Peyer's patch (tissue), 4 donors: ENCODE data around the gene SPDYE1. TPM values are rescaled to one million over a fixed set of nuclear protein-coding genes. Genes with fewer than 3 reads are reported as not detected.
"Not testable (repeated sequence)": the region's sequence is repeated elsewhere in the genome, so short reads cannot be mapped to it uniquely, and the experiment has no call there.

Experiments
- DNase-seq, 3 donors: peaks; one replicate each; pipeline ENCODE4 v3.0.0-alpha.2; 2017 to 2019
- H3K27ac ChIP-seq, 4 donors: fragments of 200-600 bp; sonication (generic); one replicate each; pipeline ENCODE4 v1.5.1; 2016 to 2019
- H3K27me3 ChIP-seq, 2 donors: fragments of 200-600 bp; sonication (generic); one replicate each; pipeline ENCODE4 v1.5.1; 2019
- H3K36me3 ChIP-seq, 3 donors: fragments of 200-600 bp; sonication (generic); one replicate each; pipeline ENCODE4 v1.5.1; 2016 to 2019
- H3K4me1 ChIP-seq, 4 donors: fragments of 200-600 bp; sonication (generic); one replicate each; pipeline ENCODE4 v1.5.1; 2016 to 2019
- H3K4me3 ChIP-seq, 4 donors: fragments of 200-600 bp; sonication (generic); 1 replicate in 3 of 4; 2 replicates in 1 of 4; pipeline ENCODE4 v1.5.1; 2016 to 2019; ENCODE audit warnings: mild to moderate bottlenecking in 1 of 4
- H3K9me3 ChIP-seq, 4 donors: fragments of 200-600 bp; sonication (generic); one replicate each; pipeline ENCODE4 v1.5.1; 2016 to 2019; ENCODE audit warnings: mild to moderate bottlenecking in 1 of 4
- POLR2A ChIP-seq, 2 donors: fragments of 450-650 bp; IDR thresholded peaks; one replicate each; pipeline ENCODE4 v1.5.1; 2017; ENCODE audit warnings: antibody characterized with exemption in 2 of 2, mild to moderate bottlenecking in 2 of 2, moderate library complexity in 2 of 2
- total RNA-seq, 4 donors: library from RNA; depleted of rRNA; stranded (reverse); fragments of >200 nt; gene quantifications; one replicate each; pipeline ENCODE4 v1.1.0, GENCODE V29; 2016
- TF ChIP-seq, protein P1 (sequence below), 6 experiments: fragments of 450-650 bp in 4 of 6; fragments of 200-600 bp in 2 of 6; sonication (generic) in 1 of 6; IDR thresholded peaks; one replicate each; pipeline ENCODE4 v1.5.1; 2017 to 2019; ENCODE audit warnings: antibody characterized with exemption in 6 of 6, mild to moderate bottlenecking in 3 of 6, moderate library complexity in 1 of 6

Gene SPDYE1
- total RNA-seq, 4 donors from 2014 or later = not detected

DNA sequence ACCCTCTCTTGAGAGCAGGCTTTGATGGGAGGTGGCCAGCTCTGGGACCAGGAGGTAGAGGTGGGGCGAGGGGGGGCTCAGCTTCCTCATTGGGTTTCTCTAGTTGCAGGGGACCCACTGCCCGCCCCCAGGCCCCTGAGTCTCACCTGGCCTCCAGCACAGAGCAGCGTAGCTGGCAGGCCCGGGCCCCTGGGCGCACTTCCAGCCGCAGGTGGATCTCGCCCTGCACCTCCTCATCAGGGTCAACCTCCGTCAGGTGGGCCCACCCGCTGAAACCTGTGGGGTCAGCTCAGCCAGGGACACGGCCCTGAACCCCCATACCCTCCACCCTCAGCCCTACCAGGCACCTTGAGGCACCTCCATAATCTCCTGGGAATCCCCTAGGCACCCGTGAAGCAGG is 28.1 kb upstream of the SPDYE1 start:
- H3K4me3 ChIP-seq, H3K9me3 ChIP-seq, H3K36me3 ChIP-seq, H3K4me1 ChIP-seq, H3K27ac ChIP-seq, H3K27me3 ChIP-seq, DNase-seq: not testable (repeated sequence)

DNA sequence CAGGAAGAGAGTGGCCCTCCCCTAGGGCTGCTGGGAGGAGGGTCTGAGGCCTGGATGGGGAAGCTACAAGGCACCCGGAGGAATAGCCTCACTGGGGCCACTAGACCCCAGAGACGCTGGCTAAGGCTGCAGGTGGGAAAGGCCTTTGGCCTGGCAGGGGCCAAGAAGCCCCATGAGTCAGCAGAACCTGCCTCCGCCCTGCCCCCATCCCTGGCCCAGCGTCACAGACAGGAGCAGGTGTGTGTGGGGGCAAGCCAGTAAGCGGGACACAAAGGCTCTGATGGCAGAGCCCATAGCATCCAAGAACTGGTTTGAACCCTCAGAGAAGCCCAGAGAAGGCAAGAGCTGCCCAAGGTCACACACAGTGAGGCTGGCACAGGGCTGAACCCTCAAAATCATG is 27.0 kb upstream of the SPDYE1 start:
- not testable (repeated sequence) for H3K4me1 ChIP-seq, H3K9me3 ChIP-seq, H3K4me3 ChIP-seq, DNase-seq, H3K36me3 ChIP-seq, H3K27ac ChIP-seq, H3K27me3 ChIP-seq

DNA sequence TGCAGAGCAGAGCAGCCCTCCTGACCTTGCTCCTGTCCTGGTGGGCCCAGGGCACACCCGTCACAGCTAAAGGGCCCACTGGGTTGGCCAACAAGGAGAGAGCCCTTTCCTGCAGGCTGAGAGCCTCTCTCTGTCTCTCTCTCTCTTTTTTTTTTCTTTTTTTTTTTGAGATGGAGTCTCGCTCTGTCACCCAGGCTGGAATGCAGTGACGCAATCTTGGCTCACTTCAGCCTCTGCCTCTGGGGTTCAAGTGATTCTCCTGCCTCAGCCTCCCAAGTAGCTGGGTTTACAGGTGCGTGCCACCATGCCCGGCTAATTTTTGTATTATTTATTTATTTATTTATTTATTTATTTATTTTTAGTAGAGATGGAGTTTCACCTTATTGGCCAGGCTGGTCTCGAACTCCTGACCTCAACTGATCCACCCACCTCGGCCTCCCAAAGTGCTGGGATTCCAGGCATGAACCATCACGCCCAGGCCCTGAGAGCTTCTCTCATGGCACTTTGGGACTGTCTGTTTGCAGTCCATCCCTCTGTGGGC is 23.6 kb upstream of the SPDYE1 start:
- H3K36me3 ChIP-seq, H3K4me3 ChIP-seq, H3K27me3 ChIP-seq, H3K9me3 ChIP-seq, H3K4me1 ChIP-seq, DNase-seq, H3K27ac ChIP-seq: not testable (repeated sequence)

DNA sequence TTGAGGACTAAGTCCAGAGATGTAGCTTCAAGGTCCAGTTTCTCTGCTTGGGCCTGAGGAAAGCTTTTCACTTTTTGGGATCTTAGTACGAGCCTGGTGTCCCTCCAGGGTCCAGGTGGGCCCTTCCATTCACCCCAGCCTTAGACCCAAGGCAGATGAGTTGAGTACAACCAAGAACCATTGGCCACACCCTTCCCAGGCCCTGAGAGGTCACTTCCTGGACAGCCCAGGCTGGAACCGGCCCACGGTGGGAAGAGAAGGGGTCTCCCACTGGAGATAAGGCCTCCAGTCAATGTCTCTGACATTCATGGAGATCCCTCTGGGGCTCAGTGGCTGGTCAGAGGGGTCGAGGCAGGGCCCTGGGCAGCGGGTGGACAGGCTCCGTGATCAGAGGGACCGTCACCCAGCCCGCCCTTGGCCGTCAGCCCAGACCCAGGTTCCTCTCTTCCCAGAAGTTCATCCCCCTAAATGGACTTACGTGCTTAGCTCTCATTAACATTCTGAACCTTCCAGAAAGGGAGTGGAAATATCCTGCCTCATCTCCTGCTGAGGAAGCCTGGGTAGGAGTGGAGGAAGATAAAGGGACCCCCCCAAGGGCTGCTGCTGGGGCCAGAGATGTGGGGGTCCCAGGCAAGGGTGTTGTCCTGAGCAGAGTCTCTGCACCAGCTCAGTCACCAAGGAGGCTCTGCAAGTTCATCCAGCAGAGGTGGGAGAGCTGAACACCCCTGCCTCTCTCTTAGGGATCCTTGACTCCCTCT is 22.8 kb upstream of the SPDYE1 start:
- H3K9me3 ChIP-seq, H3K27me3 ChIP-seq, H3K4me3 ChIP-seq, H3K36me3 ChIP-seq, H3K4me1 ChIP-seq, H3K27ac ChIP-seq, DNase-seq: not testable (repeated sequence)

DNA sequence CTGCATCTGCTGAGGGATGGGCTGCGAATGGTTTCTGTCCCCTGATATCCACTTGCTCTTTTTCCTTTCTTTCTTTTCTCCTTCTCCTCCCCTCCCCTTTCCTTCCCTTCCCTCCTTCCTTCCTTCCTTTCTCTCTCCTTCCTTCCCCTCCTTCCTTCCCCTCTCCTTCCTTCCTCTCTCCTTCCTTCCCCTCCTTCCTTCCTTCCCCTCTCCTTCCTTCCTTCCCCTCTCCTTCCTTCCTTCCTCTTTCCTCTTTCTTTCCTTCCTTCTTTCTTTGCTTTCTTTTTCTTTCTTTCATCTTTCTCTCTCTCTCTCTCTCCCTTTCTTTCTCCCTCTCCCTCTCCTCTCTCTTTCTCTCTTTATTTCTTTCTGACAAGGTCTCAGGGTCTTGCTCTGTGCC is 20.2 kb upstream of the SPDYE1 start:
- H3K9me3 ChIP-seq = no peaks in the 10 kb centered on the region
- no peak overlapping the region for H3K27ac ChIP-seq
- no peaks in the 10 kb centered on the region for H3K27me3 ChIP-seq
- no peak for DNase-seq
- H3K4me3 ChIP-seq = no peak overlapping the region
- no peaks in the 10 kb centered on the region for H3K36me3 ChIP-seq
- TF ChIP-seq, protein P1, sequence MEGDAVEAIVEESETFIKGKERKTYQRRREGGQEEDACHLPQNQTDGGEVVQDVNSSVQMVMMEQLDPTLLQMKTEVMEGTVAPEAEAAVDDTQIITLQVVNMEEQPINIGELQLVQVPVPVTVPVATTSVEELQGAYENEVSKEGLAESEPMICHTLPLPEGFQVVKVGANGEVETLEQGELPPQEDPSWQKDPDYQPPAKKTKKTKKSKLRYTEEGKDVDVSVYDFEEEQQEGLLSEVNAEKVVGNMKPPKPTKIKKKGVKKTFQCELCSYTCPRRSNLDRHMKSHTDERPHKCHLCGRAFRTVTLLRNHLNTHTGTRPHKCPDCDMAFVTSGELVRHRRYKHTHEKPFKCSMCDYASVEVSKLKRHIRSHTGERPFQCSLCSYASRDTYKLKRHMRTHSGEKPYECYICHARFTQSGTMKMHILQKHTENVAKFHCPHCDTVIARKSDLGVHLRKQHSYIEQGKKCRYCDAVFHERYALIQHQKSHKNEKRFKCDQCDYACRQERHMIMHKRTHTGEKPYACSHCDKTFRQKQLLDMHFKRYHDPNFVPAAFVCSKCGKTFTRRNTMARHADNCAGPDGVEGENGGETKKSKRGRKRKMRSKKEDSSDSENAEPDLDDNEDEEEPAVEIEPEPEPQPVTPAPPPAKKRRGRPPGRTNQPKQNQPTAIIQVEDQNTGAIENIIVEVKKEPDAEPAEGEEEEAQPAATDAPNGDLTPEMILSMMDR (IDR thresholded peaks at IDR 0.05) = no peak
- no peak for TF ChIP-seq POLR2A (IDR thresholded peaks at IDR 0.05)
- H3K4me1 ChIP-seq = no peaks in the 10 kb centered on the region

DNA sequence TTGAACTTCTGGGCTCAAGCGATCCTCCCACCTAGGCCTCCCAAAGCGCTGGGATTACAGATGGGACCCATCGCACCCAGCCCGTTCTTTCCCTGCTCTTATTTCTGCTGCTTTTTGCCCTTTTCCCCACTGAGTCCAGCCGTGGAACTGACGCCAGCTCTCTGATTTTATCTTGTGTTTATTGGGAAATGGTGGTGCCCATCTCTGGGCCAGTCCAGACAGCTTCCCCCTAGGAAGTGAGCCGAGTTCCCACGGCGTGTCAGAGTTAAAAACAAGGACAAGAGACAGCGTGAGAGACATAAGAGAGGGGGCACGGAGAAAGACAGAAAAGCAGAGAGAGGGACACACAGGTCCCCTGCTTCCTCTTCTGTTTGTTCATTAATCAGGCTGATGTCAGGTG is 19.6 kb upstream of the SPDYE1 start:
- H3K27ac ChIP-seq, H3K27me3 ChIP-seq, H3K4me3 ChIP-seq, H3K36me3 ChIP-seq, H3K4me1 ChIP-seq, DNase-seq, H3K9me3 ChIP-seq: not testable (repeated sequence)

DNA sequence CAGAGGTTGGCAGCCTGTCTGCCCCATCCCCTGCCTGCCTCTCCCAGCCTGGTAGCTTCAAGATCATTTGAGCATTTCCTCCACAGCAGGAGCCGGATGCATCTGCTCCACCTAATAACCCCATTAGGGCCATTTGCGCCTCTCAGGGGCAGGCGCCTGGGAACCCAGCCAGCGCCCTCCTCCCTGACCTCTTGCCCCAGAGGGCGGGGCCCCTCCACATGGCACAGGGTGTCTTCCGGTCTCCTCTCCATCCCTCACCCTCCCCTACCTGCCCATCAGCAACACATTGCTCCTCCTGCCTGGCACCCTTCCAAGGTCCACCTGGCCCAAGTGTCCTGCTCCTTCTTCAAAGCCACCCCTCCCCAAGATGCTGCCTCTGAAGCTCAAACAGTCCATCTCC is 14.8 kb upstream of the SPDYE1 start:
- not testable (repeated sequence) for H3K27me3 ChIP-seq, H3K9me3 ChIP-seq, H3K36me3 ChIP-seq, H3K4me1 ChIP-seq, H3K4me3 ChIP-seq, H3K27ac ChIP-seq
- peak in 1 of 3 donors; percentile 58 for DNase-seq

DNA sequence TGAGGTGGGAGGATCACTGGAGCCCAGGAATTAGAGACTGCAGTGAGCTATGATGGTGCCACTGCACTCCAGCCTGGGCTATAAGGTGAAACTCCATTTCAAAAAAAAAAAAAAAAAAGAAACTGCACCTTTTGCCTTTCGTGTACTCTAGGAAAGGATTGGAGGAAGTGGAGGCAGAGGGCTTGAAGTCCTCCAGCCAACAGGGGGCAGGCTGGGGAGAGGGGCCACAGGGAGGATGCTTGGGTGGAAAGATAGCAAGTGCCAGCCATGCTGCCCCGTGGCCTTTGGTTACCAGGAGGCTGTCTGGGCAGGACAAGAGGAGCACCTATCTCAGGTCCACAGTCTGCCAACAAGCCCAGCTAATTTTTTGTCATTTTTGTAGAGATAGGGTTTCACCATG is 14.0 kb upstream of the SPDYE1 start:
- H3K4me1 ChIP-seq, H3K4me3 ChIP-seq, DNase-seq, H3K27ac ChIP-seq, H3K27me3 ChIP-seq, H3K36me3 ChIP-seq, H3K9me3 ChIP-seq: not testable (repeated sequence)

DNA sequence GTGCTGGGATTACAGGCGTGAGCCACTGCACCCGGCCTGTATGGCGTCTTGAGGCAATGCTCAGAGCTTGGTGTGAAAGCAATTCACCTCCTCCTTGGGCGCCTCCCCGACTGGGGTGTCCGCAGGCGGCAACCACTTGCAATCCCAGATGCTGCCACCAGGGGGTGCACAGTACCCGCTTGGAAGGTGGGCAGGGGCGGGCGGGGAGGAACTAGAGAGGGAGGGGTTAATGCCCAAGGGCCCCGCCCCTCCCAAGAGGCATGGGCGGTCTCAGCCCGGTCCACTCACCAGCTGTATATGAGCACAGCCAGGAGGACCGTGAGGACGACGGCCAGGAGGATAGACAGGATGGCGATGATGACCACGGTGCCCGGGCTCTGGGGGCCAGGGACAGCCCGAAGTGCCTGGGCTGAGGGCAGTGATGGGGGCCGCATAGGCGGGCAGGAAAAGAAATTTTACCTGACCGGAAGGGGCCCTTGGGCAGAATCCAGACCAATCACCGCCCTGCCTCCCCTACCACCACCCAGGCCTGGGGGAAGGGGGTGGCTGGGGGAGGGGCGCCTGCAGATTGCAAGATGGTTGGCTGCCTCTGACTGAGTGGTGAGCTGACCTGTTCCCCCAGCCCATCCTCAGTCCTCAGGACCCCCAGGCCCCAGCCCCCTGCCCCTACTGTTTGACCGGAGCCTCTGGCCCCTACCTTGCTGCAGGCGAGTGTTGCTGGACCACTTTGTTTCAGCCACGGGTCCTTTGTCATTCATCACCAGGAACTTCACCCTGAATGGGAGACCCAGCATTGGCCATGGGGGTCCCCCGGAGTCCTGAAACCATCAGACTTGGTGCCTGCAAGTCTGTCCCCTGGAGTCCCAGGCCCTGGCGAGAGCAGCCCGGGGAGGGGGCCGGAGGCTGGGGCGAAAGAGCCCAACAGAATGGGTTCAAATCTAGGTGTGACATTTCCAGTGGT is 11.5 kb upstream of the SPDYE1 start:
- peak overlapping the region in 1 of 4 donors; percentile 27 for H3K4me3 ChIP-seq
- not testable (repeated sequence) for H3K36me3 ChIP-seq, H3K27ac ChIP-seq, H3K9me3 ChIP-seq, H3K4me1 ChIP-seq, H3K27me3 ChIP-seq
- TF ChIP-seq, protein P1 (IDR thresholded peaks at IDR 0.05) = peak in 3 of 6 experiments; percentile 39 to 60 (median 60)
- DNase-seq = peak; percentile 34 to 88 (median 62)

DNA sequence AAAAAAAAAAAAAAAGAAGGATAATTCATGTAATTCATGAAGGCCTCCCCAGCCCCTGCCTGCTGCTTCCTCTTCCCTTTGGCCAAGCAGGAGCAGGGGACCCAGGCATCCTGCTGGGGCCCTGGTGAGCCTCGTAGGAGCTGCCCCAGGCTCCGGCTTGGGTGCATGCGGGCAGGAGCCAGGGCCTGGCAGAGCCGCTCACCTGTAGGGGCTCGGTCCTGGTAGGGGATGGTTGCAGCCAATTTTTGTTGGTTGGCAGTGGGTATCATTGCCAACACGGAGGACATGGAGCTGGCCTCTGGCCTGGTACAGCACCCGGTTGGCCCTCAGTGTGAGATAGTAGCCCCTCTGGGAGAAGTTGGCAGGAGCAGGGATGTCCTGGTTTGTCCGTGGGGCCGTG is 10.2 kb upstream of the SPDYE1 start:
- not testable (repeated sequence) for H3K4me1 ChIP-seq, H3K36me3 ChIP-seq, H3K27me3 ChIP-seq, H3K4me3 ChIP-seq, H3K27ac ChIP-seq, DNase-seq, H3K9me3 ChIP-seq

DNA sequence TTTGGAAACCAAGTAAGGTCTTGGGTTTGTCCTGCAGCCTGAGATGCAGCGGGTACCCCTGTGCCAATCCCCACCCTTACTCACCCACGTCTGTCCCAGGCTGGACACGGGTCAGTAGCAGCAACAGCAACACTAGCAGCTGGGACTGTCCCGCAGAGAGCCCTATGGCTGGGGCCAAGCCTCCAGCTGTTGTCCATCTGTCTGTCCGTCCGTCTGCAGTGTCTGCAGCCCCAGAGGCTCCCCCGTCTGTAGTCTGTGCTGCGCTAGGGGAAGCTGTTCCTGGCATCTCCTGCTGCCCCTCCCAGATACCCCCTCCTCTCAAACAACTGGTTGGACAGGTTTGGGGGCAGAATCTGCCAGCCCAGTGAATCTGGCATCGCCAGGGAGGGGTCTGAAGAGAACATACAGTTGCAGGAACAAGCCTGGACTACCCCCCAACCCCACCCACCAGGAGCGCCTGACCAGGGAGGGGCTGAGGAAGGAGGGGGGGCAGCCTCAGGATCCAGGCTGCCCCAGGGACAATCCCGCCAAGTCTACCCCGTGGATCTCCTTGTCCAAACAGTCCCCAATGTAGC is 7.6 kb upstream of the SPDYE1 start:
- not testable (repeated sequence) for H3K4me1 ChIP-seq

DNA sequence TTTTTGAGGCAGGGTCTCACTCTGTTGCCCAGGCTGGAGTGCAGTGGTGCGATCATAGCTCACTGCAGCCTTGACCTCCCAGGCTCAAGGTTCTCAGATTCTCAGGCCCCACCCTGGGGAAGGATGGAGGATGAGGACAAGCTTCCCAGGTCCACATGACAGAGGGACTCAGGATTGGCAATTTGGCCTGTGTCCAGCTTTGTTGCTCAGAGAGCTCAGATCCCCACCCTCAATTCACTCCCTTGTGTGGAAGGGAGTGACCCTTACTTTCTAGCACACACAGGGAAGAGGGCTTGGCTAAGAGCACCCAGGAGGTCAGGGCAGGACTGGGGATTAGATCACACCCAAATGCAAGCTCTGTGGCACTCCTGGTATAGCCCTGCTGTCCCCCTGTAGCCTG is 6.9 kb upstream of the SPDYE1 start:
- H3K4me1 ChIP-seq, H3K36me3 ChIP-seq, H3K4me3 ChIP-seq, H3K9me3 ChIP-seq, DNase-seq, H3K27me3 ChIP-seq, H3K27ac ChIP-seq: not testable (repeated sequence)

More for the DNA sequence above, 7.6 kb upstream of the SPDYE1 start:
- not testable (repeated sequence) for DNase-seq, H3K4me3 ChIP-seq, H3K27ac ChIP-seq, H3K9me3 ChIP-seq, H3K27me3 ChIP-seq, H3K36me3 ChIP-seq
